ENCODE results near the gene IGSF9.

Gene IGSF9

DNA sequence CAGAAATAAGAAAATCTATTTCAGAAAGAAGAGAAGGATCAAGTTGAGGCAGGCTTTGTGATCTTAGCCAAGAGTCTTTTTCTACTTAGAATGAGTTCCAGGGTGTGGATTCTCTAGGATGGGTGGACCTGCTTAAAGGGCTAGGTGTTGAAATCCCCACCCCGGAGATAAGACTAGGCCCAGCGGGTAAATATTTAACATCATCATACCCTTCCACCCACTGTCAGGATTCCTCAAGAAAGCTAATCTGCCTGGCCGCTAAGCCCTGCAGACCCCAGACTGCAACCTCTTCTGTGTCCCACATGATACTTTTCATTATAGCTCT is 5.8 kb downstream of the IGSF9 start:
- TF ChIP-seq, protein P1, sequence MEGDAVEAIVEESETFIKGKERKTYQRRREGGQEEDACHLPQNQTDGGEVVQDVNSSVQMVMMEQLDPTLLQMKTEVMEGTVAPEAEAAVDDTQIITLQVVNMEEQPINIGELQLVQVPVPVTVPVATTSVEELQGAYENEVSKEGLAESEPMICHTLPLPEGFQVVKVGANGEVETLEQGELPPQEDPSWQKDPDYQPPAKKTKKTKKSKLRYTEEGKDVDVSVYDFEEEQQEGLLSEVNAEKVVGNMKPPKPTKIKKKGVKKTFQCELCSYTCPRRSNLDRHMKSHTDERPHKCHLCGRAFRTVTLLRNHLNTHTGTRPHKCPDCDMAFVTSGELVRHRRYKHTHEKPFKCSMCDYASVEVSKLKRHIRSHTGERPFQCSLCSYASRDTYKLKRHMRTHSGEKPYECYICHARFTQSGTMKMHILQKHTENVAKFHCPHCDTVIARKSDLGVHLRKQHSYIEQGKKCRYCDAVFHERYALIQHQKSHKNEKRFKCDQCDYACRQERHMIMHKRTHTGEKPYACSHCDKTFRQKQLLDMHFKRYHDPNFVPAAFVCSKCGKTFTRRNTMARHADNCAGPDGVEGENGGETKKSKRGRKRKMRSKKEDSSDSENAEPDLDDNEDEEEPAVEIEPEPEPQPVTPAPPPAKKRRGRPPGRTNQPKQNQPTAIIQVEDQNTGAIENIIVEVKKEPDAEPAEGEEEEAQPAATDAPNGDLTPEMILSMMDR (conservative IDR thresholded peaks at IDR 0.05; ENCODE audit: low read length) = no peak
- TF ChIP-seq EZH2phosphoT487 (IDR thresholded peaks at IDR 0.05; ENCODE audit: borderline replicate concordance) = no peak

DNA sequence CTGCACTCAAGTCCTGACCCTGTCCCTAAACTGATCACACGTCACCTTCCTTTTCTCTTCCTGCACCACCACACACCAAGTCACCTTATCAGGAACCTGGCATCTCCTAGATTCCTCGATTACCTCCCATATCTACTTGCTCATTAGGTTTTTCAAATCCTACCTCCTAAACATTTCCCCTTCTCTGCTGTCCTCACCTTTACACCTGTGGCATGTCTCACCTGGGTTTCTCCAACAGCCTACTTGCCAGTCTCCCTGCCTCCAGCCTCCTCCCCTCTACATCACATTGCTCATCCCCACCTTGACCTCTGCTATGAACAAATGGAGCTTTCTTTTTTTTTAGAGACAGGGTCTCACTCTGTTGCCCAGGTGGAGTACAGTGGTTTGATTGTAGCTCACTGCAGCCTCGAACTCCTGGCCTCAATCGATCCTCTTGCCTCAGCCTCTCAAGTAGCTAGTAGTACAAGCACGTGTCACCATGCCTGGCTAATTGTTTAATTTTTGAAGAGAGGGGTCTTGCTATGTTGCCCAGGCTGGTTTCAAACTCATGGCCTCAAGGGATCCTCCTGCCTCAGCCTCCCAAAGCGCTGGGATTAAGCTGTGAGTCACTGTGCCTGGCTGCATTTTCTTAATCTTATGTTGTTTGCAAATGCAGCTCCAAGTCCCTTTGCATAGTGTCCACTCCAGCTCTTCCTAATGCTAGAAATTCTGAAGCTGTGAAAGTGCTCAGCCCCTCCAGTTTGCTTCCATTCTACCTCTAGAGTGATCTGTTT is 6.3 kb downstream of the IGSF9 start:
- H3K4me1 ChIP-seq (ENCODE audit: insufficient read depth, low read length, poor library complexity, severe bottlenecking) = no peaks in the 10 kb centered on the region
- H3K9ac ChIP-seq (ENCODE audit: low read depth, low read length, poor library complexity, severe bottlenecking) = no peak overlapping the region
- H3F3A ChIP-seq (ENCODE audit: low read depth) = no peaks in the 10 kb centered on the region
- H3K36me3 ChIP-seq (ENCODE audit: insufficient read depth, low read length) = no peaks in the 10 kb centered on the region
- no peak overlapping the region for H2AFZ ChIP-seq (ENCODE audit: low read length)
- no peaks in the 10 kb centered on the region for H3K27me3 ChIP-seq (ENCODE audit: insufficient read depth, low read length, poor library complexity, severe bottlenecking)
- no peak overlapping the region for H3K4me2 ChIP-seq (ENCODE audit: low read depth, low read length, poor library complexity, severe bottlenecking)
- H4K20me1 ChIP-seq (ENCODE audit: insufficient read depth, low read length, poor library complexity, severe bottlenecking) = no peaks in the 10 kb centered on the region
- no peak overlapping the region for H3K4me3 ChIP-seq (ENCODE audit: low read length, poor library complexity, severe bottlenecking)
- H3K9me2 ChIP-seq (replicated peaks; ENCODE audit: low read depth, low read length) = no peaks in the 10 kb centered on the region
- no peaks in the 10 kb centered on the region for H3K9me3 ChIP-seq (ENCODE audit: insufficient read depth, low read depth, low read length)
- H3K79me2 ChIP-seq (ENCODE audit: insufficient read depth, low read length) = no peaks in the 10 kb centered on the region
- TF ChIP-seq, protein P1 (conservative IDR thresholded peaks at IDR 0.05; ENCODE audit: low read length) = no peak
- no peak for TF ChIP-seq EZH2phosphoT487 (IDR thresholded peaks at IDR 0.05; ENCODE audit: borderline replicate concordance)

More for the DNA sequence above, 5.8 kb downstream of the IGSF9 start:
- Histone ChIP-seq H3K4me3 (ENCODE audit: low read length, poor library complexity, severe bottlenecking) (no peak overlapping the region), H3K79me2 (ENCODE audit: insufficient read depth, low read length) (no peaks in the 10 kb centered on the region), H3K9me2 (replicated peaks; ENCODE audit: low read depth, low read length) (no peaks in the 10 kb centered on the region), H4K20me1 (ENCODE audit: insufficient read depth, low read length, poor library complexity, severe bottlenecking) (no peaks in the 10 kb centered on the region), H3K4me1 (ENCODE audit: insufficient read depth, low read length, poor library complexity, severe bottlenecking) (no peaks in the 10 kb centered on the region), H3K9me3 (ENCODE audit: insufficient read depth, low read depth, low read length) (no peaks in the 10 kb centered on the region), H3K4me2 (ENCODE audit: low read depth, low read length, poor library complexity, severe bottlenecking) (no peak overlapping the region), H3K36me3 (ENCODE audit: insufficient read depth, low read length) (no peaks in the 10 kb centered on the region), H3K27me3 (ENCODE audit: insufficient read depth, low read length, poor library complexity, severe bottlenecking) (no peaks in the 10 kb centered on the region), H2AFZ (ENCODE audit: low read length) (no peak overlapping the region), H3F3A (ENCODE audit: low read depth) (no peaks in the 10 kb centered on the region), H3K9ac (ENCODE audit: low read depth, low read length, poor library complexity, severe bottlenecking) (no peak overlapping the region)

DNA sequence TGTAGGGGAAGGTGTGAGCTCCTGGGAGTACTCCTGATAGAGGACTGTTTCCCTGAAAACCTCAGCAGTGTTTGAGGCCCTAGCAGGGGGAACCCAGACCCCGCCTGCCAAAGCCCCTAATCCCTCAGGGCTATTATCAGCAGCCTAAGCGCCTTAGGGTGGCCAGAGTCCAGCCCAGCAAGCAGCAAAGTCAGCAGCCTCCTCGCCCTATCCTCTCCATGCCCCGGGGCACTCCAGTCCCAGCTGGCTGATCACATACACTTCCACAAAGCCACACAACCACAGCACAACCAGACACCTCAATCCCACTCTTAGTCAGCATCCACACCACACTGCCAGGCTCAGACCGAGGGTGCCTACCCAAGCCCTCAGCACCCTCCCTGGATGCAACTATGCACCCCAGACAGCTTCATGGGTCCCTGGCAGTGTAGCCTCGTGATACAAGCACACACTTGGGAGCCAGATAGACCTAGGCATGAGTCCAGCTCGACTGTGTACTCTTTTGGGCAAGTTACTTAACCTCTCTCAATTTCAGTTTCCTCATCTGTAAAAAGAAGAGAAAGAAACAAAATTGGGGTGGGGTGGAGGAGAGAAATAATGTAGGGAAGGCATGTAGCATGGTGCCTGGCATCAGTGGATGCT is 7.1 kb downstream of the IGSF9 start:
- H3K79me2 ChIP-seq (ENCODE audit: insufficient read depth, low read length) = no peaks in the 10 kb centered on the region
- no peak overlapping the region for H2AFZ ChIP-seq (ENCODE audit: low read length)
- no peak for TF ChIP-seq EZH2phosphoT487 (IDR thresholded peaks at IDR 0.05; ENCODE audit: borderline replicate concordance)
- TF ChIP-seq, protein P1 (conservative IDR thresholded peaks at IDR 0.05; ENCODE audit: low read length) = no peak
- no peaks in the 10 kb centered on the region for H3K9me3 ChIP-seq (ENCODE audit: insufficient read depth, low read depth, low read length)
- no peak overlapping the region for H3K4me3 ChIP-seq (ENCODE audit: low read length, poor library complexity, severe bottlenecking)
- H4K20me1 ChIP-seq (ENCODE audit: insufficient read depth, low read length, poor library complexity, severe bottlenecking) = no peaks in the 10 kb centered on the region
- H3K9me2 ChIP-seq (replicated peaks; ENCODE audit: low read depth, low read length) = no peaks in the 10 kb centered on the region
- no peak overlapping the region for H3K4me2 ChIP-seq (ENCODE audit: low read depth, low read length, poor library complexity, severe bottlenecking)
- no peaks in the 10 kb centered on the region for H3K36me3 ChIP-seq (ENCODE audit: insufficient read depth, low read length)
- no peaks in the 10 kb centered on the region for H3K27me3 ChIP-seq (ENCODE audit: insufficient read depth, low read length, poor library complexity, severe bottlenecking)
- H3K9ac ChIP-seq (ENCODE audit: low read depth, low read length, poor library complexity, severe bottlenecking) = no peak overlapping the region
- no peaks in the 10 kb centered on the region for H3K4me1 ChIP-seq (ENCODE audit: insufficient read depth, low read length, poor library complexity, severe bottlenecking)
- H3F3A ChIP-seq (ENCODE audit: low read depth) = no peaks in the 10 kb centered on the region
